Stimulated activated CD4-positive, alpha-beta T cell treated with anti-CD3 and anti-CD28 coated beads, Interleukin-1b, Interleukin-23, amount 100 ng/mL, for 24 hours (primary cell): ENCODE measurements around the gene ANXA2R.
"Not testable (repeated sequence)": the region's sequence is repeated elsewhere in the genome, so short reads cannot be mapped to it uniquely, and the experiment has no call there.

Source experiments
- DNase-seq, 4 experiments: peaks; one replicate each; pipeline ENCODE4 v3.0.0-alpha.2; 2020; ENCODE audit warnings: low read depth in 4 of 4, low spot score in 1 of 4

Gene ANXA2R

DNA sequence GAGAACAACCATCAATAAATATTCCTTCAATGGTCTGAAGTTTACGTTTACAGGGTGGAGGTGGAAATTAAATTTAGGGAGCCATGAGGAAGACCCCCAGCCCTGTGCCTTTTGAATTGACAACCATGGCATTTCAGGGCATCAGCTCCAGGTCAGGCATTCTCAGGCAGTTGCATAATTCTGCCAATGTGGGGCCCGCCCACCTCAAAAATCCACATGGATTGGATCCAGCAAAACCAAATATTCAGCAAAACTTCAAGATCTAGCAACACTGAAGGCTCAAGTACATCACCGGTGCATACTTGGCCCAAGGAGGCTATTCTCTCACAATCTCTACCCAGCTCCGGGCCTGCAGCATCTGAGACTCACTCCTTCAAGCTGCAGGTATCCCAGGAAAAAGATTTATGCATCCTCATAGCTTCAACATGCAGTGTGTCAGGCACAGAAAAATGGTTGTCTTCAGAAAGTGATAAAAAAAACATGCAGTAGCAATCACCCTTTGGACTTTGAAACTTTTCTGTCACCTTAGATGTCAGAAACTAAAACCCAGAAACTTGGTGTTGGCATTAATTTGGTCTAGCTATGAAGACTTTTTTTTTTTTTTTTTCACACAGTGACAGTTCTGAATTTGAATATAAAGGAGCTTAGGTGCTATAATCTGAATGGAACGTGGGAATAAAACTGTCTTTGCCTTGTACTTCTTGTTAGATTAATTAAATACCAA lies 21.4 kb upstream of the ANXA2R start:
- DNase-seq: no peak

- not testable (repeated sequence) for DNase-seq
Observed at GRCh38 chr5:43060020-43060419, 19.9 kb upstream of the ANXA2R start.

GRCh38 chr5:43055098-43055497 lies 15.0 kb upstream of the ANXA2R start:
- not testable (repeated sequence) for DNase-seq

GRCh38 chr5:43051684-43052083 lies 11.6 kb upstream of the ANXA2R start:
- DNase-seq: no peak

- no peak for DNase-seq
Observed at GRCh38 chr5:43050384-43050783, 10.3 kb upstream of the ANXA2R start.

GRCh38 chr5:43049236-43049635 lies 9.1 kb upstream of the ANXA2R start:
- DNase-seq: no peak

- DNase-seq: no peak
Observed at GRCh38 chr5:43046474-43046873, 6.4 kb upstream of the ANXA2R start.

GRCh38 chr5:43045236-43045635 lies 5.1 kb upstream of the ANXA2R start:
- DNase-seq: no peak

GRCh38 chr5:43044181-43044914 lies 4.2 kb upstream of the ANXA2R start:
- DNase-seq: no peak

DNA sequence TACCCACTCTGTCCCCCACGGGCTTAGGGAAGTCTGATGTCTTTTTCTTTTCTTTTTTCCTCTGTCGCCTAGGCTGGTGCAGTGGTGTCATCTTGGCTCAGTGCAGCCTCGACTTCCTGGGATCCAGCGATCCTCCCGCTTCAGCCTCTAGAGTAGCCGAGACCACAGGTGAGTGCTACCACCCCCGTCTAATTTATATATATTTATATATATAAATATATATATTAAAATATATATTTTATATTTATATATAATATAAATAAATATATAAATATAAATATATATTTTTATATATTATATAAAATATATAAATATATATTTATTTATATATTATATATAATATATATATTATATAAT lies 3.3 kb upstream of the ANXA2R start:
- DNase-seq: no peak

DNA sequence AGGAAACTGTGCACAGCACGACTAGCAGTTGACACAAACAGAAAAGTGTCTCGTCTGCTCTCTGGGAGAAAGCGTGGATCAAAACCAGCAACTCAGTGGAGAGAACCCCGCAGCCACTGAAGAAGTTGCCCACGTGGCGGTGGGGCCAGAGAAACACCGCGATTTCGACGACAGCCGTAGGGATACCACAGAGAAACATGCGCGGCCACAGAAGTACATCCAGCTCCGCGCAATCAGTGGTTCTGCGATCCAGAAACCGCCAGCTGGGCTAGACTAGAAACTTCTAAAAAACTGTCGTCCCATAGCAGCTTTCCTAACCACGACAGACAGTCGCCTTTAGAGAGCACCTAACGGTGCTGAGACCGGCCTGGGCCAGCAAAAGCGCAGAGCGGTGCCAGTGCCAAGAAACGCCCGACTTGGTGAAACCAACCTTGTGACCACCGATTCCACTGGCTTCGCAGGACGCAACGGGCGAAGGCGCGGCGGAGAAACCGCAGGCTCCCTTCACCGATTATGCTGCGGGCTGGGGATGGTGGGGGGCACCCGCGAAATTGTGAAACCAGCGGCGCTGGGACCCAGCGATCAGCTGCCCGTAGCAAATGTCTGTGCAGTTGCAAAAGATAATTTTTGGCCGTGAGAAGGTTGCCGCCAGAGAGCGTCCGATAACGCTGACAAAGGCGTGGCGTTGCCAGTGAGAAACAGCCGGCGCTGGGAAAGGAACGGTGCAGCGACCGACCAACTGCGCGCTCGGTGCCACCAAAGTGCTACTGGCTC lies 2.7 kb upstream of the ANXA2R start:
- peak in 1 of 4 experiments; percentile 50 for DNase-seq

- peak in 2 of 4 experiments; percentile 58 to 61 for DNase-seq
Observed at GRCh38 chr5:43042176-43042625, 2.1 kb upstream of the ANXA2R start.

DNA sequence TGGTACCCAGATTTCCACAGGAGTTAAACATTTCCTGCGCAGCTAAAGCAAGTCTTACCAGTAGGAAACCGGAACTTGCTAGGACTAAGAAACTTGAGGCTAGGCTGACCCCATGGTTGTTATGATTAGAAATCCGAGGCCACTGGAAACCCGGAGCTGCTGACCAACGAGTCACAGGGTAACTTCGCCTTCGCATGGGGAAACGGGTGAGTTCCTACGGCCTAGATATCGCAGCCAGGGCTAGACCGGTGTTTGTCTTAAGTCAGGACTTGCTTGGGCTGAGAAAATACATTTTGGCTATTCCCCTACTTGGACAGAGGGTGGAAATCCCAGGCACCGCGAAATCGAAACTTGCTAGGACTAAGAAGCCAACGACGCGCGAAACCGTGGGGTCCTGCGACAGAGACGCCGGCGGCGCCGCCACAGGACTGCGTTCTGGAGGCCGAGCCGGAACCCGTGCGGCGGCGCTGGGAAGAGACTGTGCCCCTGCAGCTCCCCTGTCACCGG lies 1.6 kb upstream of the ANXA2R start:
- peak in 1 of 4 experiments; percentile 35 for DNase-seq

GRCh38 chr5:43041110-43041668 lies 1.1 kb upstream of the ANXA2R start:
- no peak for DNase-seq

GRCh38 chr5:43039471-43040286 lies 440 bp downstream of the ANXA2R start:
- DNase-seq: peak in 2 of 4 experiments; percentile 35 to 49

GRCh38 chr5:43039152-43039470 lies 1.0 kb downstream of the ANXA2R start:
- DNase-seq: no peak

DNA sequence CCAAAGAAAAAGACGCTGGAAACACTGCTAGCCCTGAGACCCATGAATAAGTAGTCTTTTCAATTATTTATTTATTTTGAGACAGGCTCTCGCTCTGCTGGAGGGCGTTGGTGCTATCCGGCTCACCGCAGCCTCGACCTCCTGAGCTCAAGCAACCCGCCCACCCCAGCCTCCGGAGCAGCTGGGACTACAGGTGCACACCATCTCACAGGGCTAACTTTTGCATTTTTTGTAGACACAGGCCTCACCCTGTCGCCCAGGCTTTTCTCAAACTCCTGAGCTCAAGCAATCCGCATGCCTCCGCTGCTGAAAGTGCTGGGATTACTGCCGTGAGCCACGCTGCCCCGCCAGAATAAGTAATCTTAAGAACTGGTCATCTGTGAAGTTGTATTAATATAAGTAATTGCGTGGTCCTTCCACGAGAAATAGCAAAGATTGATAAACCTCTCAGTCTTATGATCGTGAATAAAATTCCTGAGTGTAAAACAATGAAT lies 1.6 kb downstream of the ANXA2R start:
- peak in 1 of 4 experiments; percentile 20 for DNase-seq

- DNase-seq: no peak
Observed at GRCh38 chr5:43037636-43038495, 2.3 kb downstream of the ANXA2R start.

DNA sequence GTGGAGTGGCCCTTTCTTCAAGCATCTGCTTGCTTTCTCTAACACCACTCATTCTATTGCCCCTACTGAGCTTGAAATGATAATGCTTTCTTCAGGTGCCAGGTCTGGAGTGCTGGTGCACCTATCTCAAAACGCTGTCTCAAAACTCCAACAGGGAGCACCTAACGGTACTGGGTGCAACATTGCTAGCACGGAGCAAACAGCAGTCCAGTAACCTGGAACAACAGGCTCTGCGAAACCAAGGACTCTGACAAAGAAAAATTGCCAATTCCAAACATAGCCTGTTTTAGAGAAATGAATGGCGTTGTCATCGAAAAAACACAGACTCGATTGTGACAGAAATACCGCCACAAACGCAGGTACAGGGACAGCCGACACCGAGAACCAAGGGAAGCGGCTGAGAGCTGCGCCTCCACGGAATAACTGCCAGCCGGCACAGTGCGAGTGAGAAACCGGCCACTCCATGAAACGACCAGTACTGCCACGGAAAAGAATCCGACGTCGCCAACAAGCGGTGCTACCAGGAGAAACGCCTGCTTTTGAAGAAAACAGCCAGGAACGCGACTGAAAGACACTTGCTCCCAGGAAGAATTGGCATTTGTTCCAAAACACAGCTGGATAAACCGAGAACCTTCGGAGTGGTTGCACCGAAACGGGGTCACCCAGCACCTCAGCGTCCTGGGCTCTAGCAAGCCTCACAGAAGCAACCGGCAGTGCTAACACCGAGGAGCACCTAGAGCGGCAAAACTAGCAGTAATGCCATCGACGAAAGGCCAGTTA lies 3.1 kb downstream of the ANXA2R start:
- DNase-seq: no peak
